ENCODE measurements around the gene CD68.

DNA sequence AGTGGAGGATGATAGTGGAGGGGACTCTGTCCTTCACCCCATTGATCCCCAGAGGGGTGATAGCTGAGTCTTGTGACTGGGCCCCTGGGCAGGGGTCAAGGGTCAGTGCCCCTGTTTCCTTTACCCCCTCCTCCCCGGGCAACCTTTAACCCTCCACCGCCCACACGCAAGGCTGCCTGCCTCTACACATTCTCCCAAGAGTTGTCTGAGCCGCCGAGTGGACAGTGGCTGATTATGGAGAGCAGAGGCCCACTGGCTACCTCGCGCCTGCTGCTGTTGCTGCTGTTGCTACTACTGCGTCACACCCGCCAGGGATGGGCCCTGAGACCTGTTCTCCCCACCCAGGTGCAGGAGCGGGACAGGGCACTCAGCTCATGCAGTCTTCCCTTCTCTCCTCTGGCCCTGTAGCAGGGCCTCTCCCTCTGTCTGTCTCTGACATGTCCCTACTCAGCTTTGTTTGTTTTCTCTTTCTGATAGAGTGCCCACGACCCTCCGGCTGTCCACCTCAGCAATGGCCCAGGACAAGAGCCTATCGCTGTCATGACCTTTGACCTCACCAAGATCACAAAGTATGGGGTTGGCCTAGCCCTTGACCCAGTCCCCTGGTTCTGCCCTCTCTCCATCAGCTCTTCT is 50.6 kb downstream of the CD68 start, which contains the start of gene SHBG:
- TF ChIP-seq, protein P1, sequence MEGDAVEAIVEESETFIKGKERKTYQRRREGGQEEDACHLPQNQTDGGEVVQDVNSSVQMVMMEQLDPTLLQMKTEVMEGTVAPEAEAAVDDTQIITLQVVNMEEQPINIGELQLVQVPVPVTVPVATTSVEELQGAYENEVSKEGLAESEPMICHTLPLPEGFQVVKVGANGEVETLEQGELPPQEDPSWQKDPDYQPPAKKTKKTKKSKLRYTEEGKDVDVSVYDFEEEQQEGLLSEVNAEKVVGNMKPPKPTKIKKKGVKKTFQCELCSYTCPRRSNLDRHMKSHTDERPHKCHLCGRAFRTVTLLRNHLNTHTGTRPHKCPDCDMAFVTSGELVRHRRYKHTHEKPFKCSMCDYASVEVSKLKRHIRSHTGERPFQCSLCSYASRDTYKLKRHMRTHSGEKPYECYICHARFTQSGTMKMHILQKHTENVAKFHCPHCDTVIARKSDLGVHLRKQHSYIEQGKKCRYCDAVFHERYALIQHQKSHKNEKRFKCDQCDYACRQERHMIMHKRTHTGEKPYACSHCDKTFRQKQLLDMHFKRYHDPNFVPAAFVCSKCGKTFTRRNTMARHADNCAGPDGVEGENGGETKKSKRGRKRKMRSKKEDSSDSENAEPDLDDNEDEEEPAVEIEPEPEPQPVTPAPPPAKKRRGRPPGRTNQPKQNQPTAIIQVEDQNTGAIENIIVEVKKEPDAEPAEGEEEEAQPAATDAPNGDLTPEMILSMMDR (IDR thresholded peaks at IDR 0.05; ENCODE audit: insufficient read depth, low read length): no peak
- no peak for TF ChIP-seq POLR2AphosphoS5 (IDR thresholded peaks at IDR 0.05; ENCODE audit: low read depth)
- TF ChIP-seq REST (IDR thresholded peaks at IDR 0.05; ENCODE audit: insufficient replicate concordance, low read depth): no peak

Data from HL-60 (cell line).